Trophoblast cell (in vitro differentiated cells and primary cell): Measurements from ENCODE around the gene BCL11B.

ENCODE experiments used
- DNase-seq, 2 donors: peaks; one replicate each; pipeline ENCODE4 v3.0.0-alpha.2; 2016
- H2AFZ ChIP-seq: 2 replicates; pipeline ENCODE4 v1.6.1; 2013; ENCODE audit warnings: low read length, moderate library complexity, mild to moderate bottlenecking; ENCODE audit not compliant: insufficient read depth, poor library complexity
- H2AK5ac ChIP-seq: 2 replicates; pipeline ENCODE4 v1.6.1; 2013; ENCODE audit warnings: mild to moderate bottlenecking, low read length
- H2BK120ac ChIP-seq: 2 replicates; pipeline ENCODE4 v1.6.1; 2013; ENCODE audit warnings: low read length, mild to moderate bottlenecking, moderate library complexity; ENCODE audit not compliant: insufficient read depth, poor library complexity
- H2BK12ac ChIP-seq: 2 replicates; pipeline ENCODE4 v1.6.1; 2013; ENCODE audit warnings: mild to moderate bottlenecking, low read length, moderate library complexity
- H2BK5ac ChIP-seq: 2 replicates; pipeline ENCODE4 v1.6.1; 2013; ENCODE audit warnings: low read length, low read depth, moderate library complexity, mild to moderate bottlenecking; ENCODE audit not compliant: poor library complexity
- H3K14ac ChIP-seq: 2 replicates; pipeline ENCODE4 v1.6.1; 2013; ENCODE audit warnings: mild to moderate bottlenecking, low read length
- H3K18ac ChIP-seq: 2 replicates; pipeline ENCODE4 v1.6.1; 2013; ENCODE audit warnings: mild to moderate bottlenecking, low read length
- H3K23ac ChIP-seq: 2 replicates; pipeline ENCODE4 v1.6.1; 2013; ENCODE audit warnings: low read length
- H3K27ac ChIP-seq: 2 replicates; pipeline ENCODE4 v1.5.1; 2013; ENCODE audit warnings: low read depth, mild to moderate bottlenecking, inconsistent platforms, low read length, moderate library complexity
- H3K27me3 ChIP-seq: 2 replicates; pipeline ENCODE4 v1.6.1; 2013; ENCODE audit warnings: inconsistent platforms, mild to moderate bottlenecking, low read length, moderate library complexity; ENCODE audit not compliant: insufficient read depth
- H3K36me3 ChIP-seq, 2 experiments: 1 replicate in 1 of 2; 2 replicates in 1 of 2; pipeline ENCODE4 v1.6.1; 2013; ENCODE audit warnings: low read length in 2 of 2, mild to moderate bottlenecking in 2 of 2, moderate library complexity in 1 of 2; ENCODE audit not compliant: insufficient read depth in 2 of 2, control insufficient read depth in 1 of 2
- H3K4ac ChIP-seq: 2 replicates; pipeline ENCODE4 v1.6.1; 2013; ENCODE audit warnings: low read depth, mild to moderate bottlenecking, low read length, moderate library complexity
- H3K4me1 ChIP-seq, 2 experiments: 1 replicate in 1 of 2; 2 replicates in 1 of 2; pipeline ENCODE4 v1.6.1; 2013; ENCODE audit warnings: low read length in 2 of 2, mild to moderate bottlenecking in 2 of 2, moderate library complexity in 1 of 2; ENCODE audit not compliant: insufficient read depth in 2 of 2, control insufficient read depth in 1 of 2
- H3K4me2 ChIP-seq: 2 replicates; pipeline ENCODE4 v1.6.1; 2013; ENCODE audit warnings: inconsistent platforms, mild to moderate bottlenecking, low read length, moderate library complexity
- H3K4me3 ChIP-seq: 2 replicates; pipeline ENCODE4 v1.5.1; 2013; ENCODE audit warnings: mild to moderate bottlenecking, low read depth, low read length, inconsistent platforms
- H3K79me1 ChIP-seq: one replicate; pipeline ENCODE4 v1.6.1; 2013; ENCODE audit warnings: low read length
- H3K79me2 ChIP-seq: 2 replicates; pipeline ENCODE4 v1.6.1; 2013; ENCODE audit warnings: low read length, mild to moderate bottlenecking; ENCODE audit not compliant: control insufficient read depth, insufficient read depth, poor library complexity
- H3K9ac ChIP-seq: 2 replicates; pipeline ENCODE4 v1.6.1; 2013; ENCODE audit warnings: mild to moderate bottlenecking, low read length
- H3K9me3 ChIP-seq: 2 replicates; pipeline ENCODE4 v1.6.1; 2013; ENCODE audit warnings: low read depth, mild to moderate bottlenecking, control low read depth, inconsistent platforms, low read length; ENCODE audit not compliant: insufficient read depth
- H4K12ac ChIP-seq: 2 replicates; pipeline ENCODE4 v1.6.1; 2013; ENCODE audit warnings: low read depth, mild to moderate bottlenecking, low read length, moderate library complexity
- H4K8ac ChIP-seq: 2 replicates; pipeline ENCODE4 v1.6.1; 2013; ENCODE audit warnings: low read depth, mild to moderate bottlenecking, low read length, moderate library complexity
- H4K91ac ChIP-seq: one replicate; pipeline ENCODE4 v1.6.1; 2013; ENCODE audit warnings: low read depth, mild to moderate bottlenecking, low read length, moderate library complexity
- WGBS: extraction: QIAGEN DNeasy Blood & Tissue Kit; methylation state at CpG from one replicate; pipeline ENCODE4 v1.1.7; 2013; ENCODE audit warnings: missing lambda C conversion rate; ENCODE audit not compliant: insufficient read length, insufficient coverage; ENCODE audit errors: extremely low coverage; 5-methylcytosine and 5-hydroxymethylcytosine counted together

Gene BCL11B

GRCh38 chr14:99131632-99132271 lies 140.2 kb downstream of the BCL11B start:
- no peak for DNase-seq
- no peak overlapping the region for H4K12ac ChIP-seq
- peaks cover 4% of the 10 kb centered on the region for H3K9me3 ChIP-seq
- H2AK5ac ChIP-seq, result no peak overlapping the region
- no peak overlapping the region for H3K9ac ChIP-seq
- H3K79me1 ChIP-seq, result no peaks in the 10 kb centered on the region
- H3K14ac ChIP-seq, result no peak overlapping the region
- H3K36me3 ChIP-seq, result no peaks in the 10 kb centered on the region
- no peak overlapping the region for H3K27ac ChIP-seq
- no peak overlapping the region for H3K4me2 ChIP-seq
- no peak overlapping the region for H4K91ac ChIP-seq
- no peak overlapping the region for H3K23ac ChIP-seq
- H2AFZ ChIP-seq, result no peak overlapping the region
- no peak overlapping the region for H4K8ac ChIP-seq
- peaks cover 9 to 10% of the 10 kb centered on the region in 2 experiments for H3K4me1 ChIP-seq
- H3K79me2 ChIP-seq, result no peaks in the 10 kb centered on the region
- no peak overlapping the region for H2BK12ac ChIP-seq
- H3K18ac ChIP-seq, result no peak overlapping the region
- no peak overlapping the region for H3K4ac ChIP-seq
- WGBS, result no CpG with 5 or more reads among the region's 12 CpGs
- H2BK120ac ChIP-seq, result no peak overlapping the region
- H2BK5ac ChIP-seq, result no peak overlapping the region
- H3K27me3 ChIP-seq, result no peaks in the 10 kb centered on the region
- no peak overlapping the region for H3K4me3 ChIP-seq

- H3K79me1 ChIP-seq, result no peaks in the 10 kb centered on the region
- H3K79me2 ChIP-seq, result no peaks in the 10 kb centered on the region
- no peak overlapping the region for H2BK5ac ChIP-seq
- peaks cover 4% of the 10 kb centered on the region for H3K9me3 ChIP-seq
- H3K4me3 ChIP-seq, result no peak overlapping the region
- H3K4me1 ChIP-seq, result peaks cover 9 to 10% of the 10 kb centered on the region in 2 experiments
- no peaks in the 10 kb centered on the region for H3K36me3 ChIP-seq
- H4K91ac ChIP-seq, result no peak overlapping the region
- no peak overlapping the region for H3K9ac ChIP-seq
- H3K18ac ChIP-seq, result no peak overlapping the region
- H2BK12ac ChIP-seq, result no peak overlapping the region
- H3K27ac ChIP-seq, result no peak overlapping the region
- H3K4ac ChIP-seq, result no peak overlapping the region
- H2AFZ ChIP-seq, result no peak overlapping the region
- no peak for DNase-seq
- no peak overlapping the region for H3K4me2 ChIP-seq
- H2AK5ac ChIP-seq, result no peak overlapping the region
- no peak overlapping the region for H4K8ac ChIP-seq
- no peak overlapping the region for H3K14ac ChIP-seq
- H4K12ac ChIP-seq, result no peak overlapping the region
- WGBS, result no CpG with 5 or more reads among the region's 15 CpGs
- H2BK120ac ChIP-seq, result no peak overlapping the region
- H3K23ac ChIP-seq, result no peak overlapping the region
- no peaks in the 10 kb centered on the region for H3K27me3 ChIP-seq
Measured at GRCh38 chr14:99129998-99130397, 142.0 kb downstream of the BCL11B start.

GRCh38 chr14:99129211-99129696 lies 142.7 kb downstream of the BCL11B start:
- Histone ChIP-seq H3K18ac (no peak overlapping the region), H2AFZ (no peak overlapping the region), H2BK120ac (no peak overlapping the region), H3K4ac (no peak overlapping the region), H3K4me1 (peaks cover 9 to 10% of the 10 kb centered on the region in 2 experiments), H4K12ac (no peak overlapping the region), H3K79me1 (no peaks in the 10 kb centered on the region), H2BK5ac (no peak overlapping the region), H3K79me2 (no peaks in the 10 kb centered on the region), H3K9ac (no peak overlapping the region), H4K8ac (no peak overlapping the region), H3K14ac (no peak overlapping the region), H3K27me3 (no peaks in the 10 kb centered on the region), H3K4me2 (no peak overlapping the region), H2AK5ac (no peak overlapping the region), H3K27ac (no peak overlapping the region), H3K4me3 (no peak overlapping the region), H3K23ac (no peak overlapping the region), H4K91ac (no peak overlapping the region), H2BK12ac (no peak overlapping the region), H3K36me3 (no peaks in the 10 kb centered on the region), H3K9me3 (peaks cover 4% of the 10 kb centered on the region)
- no CpG with 5 or more reads among the region's 12 CpGs for WGBS
- DNase-seq, result no peak

- no peak overlapping the region for H2AFZ ChIP-seq
- no peak overlapping the region for H3K4me2 ChIP-seq
- no peak overlapping the region for H4K12ac ChIP-seq
- no peaks in the 10 kb centered on the region for H3K36me3 ChIP-seq
- peaks cover 1 to 2% of the 10 kb centered on the region in 2 experiments for H3K4me1 ChIP-seq
- no peak overlapping the region for H4K8ac ChIP-seq
- H3K4me3 ChIP-seq, result no peak overlapping the region
- H3K79me2 ChIP-seq, result no peaks in the 10 kb centered on the region
- DNase-seq, result no peak
- no CpG with 5 or more reads among the region's 17 CpGs for WGBS
- no peak overlapping the region for H2AK5ac ChIP-seq
- no peak overlapping the region for H3K18ac ChIP-seq
- no peak overlapping the region for H3K27ac ChIP-seq
- H3K9ac ChIP-seq, result no peak overlapping the region
- no peaks in the 10 kb centered on the region for H3K27me3 ChIP-seq
- no peak overlapping the region for H4K91ac ChIP-seq
- no peak overlapping the region for H3K14ac ChIP-seq
- H3K79me1 ChIP-seq, result no peaks in the 10 kb centered on the region
- H3K4ac ChIP-seq, result no peak overlapping the region
- no peak overlapping the region for H3K23ac ChIP-seq
- peaks cover 4% of the 10 kb centered on the region for H3K9me3 ChIP-seq
- no peak overlapping the region for H2BK12ac ChIP-seq
- no peak overlapping the region for H2BK120ac ChIP-seq
- no peak overlapping the region for H2BK5ac ChIP-seq
Measured at GRCh38 chr14:99128185-99128584, 143.8 kb downstream of the BCL11B start.
